Fibroblast of skin of right quadriceps (primary cell): ENCODE data around the gene KRT27.

Source experiments
- DNase-seq: peaks from one replicate; pipeline ENCODE4 v3.0.0-alpha.2; 2013

KRT27 gene

GRCh38 chr17:40806131-40806530 lies 23.8 kb upstream of the KRT27 start:
- DNase-seq = no peak

- DNase-seq = peak; percentile 66
These were observed 21.3 kb upstream of the KRT27 start for GRCh38 chr17:40803617-40804082.

- no peak for DNase-seq
These were observed 18.8 kb upstream of the KRT27 start for GRCh38 chr17:40801157-40801556.

- no peak for DNase-seq
These were observed 18.0 kb upstream of the KRT27 start for GRCh38 chr17:40800381-40800780.

DNA sequence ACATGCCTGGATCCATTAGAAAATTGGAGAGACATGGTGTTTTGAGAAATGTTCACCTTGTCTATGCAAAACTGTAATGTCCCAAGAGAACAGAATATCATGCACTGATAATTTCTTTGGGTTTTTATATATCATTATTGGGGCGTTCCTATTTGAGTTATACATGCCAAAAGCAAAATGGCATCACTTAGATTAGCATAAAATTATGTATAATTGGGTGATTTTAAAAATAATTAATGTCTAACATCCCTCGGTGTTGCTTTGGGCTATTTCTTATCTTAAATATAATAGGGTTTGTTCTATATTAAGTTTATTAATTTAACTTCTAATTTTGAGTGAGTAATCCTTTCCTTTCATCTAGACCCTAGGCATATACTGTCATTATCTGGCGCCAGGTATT lies 17.5 kb upstream of the KRT27 start, which contains the start of gene KRT28:
KRT28 (minus strand) TSS at position 101 of the 400 bp plus-strand sequence; CDS start at position 35, 66 bp downstream.
- no peak for DNase-seq

DNA sequence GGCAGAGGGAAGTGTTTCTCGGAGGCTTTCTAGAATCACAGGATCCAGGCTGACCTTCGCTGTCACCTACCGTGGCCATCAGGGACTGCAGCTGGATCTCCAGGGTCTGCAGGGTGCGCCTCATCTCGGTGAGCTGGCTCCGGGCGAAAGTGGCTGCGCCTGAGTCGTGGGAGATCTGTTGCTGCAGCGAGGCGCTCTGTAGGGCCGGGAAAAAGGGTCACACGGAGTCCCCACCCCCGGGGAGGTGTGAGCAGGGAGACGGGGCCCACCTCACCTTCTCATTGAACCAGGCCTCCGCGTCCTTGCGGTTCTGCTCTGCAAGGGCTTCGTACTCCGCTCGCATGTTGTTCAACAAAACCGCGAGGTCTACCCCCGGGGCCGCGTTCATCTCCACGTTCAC lies 14.5 kb upstream of the KRT27 start:
- no peak for DNase-seq

DNA sequence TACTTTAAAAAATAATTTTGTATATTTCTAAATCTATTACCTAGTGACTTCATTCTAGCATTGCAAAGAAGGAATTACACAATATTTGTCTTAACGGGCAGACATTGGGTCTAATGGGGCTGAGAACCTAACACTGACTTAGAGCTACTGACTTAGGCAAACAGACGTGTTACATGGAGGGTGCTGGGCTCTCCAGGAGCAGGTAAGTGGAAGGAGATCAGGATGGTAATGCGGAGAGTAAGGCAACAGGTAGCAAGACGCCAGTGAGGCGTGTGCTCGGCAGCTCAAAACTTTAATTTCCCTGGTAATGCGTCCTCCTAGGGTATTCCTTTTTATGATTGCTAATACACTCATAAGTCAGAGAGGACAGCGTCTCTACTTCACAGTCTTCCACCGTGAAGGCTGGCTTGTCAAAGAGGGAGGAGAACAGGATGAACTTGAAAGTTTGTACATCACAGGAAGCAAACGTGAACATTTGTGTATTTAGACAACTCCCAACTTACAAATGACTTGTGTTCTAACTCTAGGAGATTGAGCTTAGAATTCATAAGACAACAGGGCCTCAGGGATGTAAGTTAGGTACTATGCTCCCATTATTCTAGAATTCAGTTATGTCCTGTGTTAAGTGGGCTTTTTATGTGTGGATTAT lies 12.8 kb upstream of the KRT27 start:
- no peak for DNase-seq

DNA sequence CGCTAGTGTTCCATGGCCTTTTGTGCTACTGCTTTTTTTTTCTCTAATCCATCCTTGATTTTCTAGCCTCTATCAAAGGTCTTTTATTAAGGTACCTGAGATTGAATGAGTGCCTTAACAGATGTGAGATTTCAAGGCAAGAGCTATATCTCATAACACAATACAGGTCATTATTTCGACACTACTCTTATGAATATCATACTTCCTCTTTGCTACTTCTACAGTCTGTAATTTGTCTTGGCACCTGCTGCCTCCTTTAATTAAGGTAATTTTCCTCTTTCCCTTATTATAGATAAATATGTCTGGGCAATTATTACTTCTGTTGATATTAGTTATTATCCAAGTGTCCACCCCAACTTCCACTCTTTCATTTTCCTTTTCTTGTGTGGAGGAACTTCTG lies 12.1 kb upstream of the KRT27 start:
- DNase-seq = no peak

DNA sequence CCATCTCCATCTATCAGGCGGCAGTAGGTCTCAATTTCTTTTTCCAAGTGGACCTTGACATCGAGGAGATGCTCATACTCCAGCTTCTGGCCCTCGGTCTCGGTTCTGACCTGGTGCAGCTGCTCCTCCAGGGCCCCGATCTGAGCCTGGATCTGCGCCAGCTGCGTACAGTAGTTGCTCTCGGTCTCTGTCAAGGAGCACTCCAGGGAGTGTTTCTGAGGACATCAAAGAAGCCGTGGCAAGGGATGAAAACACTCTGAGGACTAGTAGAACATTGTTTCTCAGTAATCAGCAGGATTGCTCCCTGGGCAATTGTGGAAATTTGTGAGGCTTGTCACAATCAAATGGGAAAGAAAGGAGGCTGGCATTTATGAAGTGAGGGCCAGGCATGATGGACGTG lies 11.5 kb upstream of the KRT27 start:
- DNase-seq = no peak

DNA sequence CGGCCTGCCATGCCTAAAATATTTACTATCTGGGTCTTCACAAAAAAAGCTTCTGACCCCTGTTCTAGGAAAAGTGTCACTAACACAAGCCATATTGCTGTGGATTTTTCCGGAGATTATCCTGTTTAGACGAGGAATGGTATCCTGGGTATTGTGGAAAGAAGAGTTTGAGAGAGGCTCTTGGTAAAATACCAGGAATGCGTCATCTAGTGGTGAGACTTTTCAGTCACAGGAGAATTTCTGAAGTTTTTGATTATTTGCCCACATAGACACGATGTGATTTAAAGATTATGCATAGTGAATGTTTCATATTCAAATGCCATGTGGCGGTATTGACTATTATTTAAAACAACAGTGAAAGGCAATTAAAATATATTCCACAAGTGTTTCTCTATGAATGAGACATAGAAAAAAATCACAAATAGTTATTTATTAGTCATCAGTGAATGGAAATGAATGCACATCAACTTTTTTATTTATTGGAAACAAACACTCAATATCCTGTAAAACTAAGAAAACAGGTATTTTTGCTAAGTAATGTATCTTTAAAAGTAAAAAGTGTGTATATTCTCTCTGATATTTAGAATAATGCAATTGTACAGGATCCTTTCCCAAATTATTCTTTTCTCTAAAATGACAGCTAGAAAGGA lies 9.6 kb upstream of the KRT27 start:
- peak; percentile 20 for DNase-seq

- DNase-seq = peak; percentile 13
These were observed 8.8 kb upstream of the KRT27 start for GRCh38 chr17:40791111-40791510.

DNA sequence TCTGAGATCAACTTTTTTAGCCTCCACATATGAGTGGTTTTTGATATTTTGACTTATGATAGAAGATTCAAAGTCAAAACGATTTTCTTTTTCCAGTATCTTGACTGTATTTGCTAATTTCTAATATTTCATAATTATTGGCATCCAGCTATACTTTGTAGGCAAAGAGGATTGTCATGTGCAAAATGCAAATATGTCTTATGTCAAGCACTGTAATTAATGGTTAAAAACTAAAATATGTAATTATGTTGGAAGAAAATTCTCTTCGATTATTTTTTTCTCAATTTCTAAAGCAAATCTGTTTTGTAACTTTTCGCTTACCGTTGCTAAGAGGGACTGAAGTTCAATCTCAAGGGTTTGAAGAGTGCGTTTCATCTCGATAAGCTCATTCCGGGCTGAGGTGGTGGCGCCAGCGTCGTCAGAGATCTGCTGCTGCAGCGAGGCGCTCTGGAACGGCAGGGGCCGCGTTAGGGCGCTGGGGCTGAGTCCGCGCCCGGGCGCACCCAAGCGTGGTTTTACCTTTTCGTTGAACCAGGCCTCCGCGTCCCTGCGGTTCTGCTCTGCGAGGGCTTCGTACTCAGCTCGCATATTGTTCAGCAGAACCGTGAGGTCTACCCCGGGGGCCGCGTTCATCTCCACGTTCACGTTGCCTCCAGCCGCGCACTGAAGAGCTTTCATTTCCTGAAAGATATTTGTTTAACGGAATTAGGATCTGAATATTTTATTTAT lies 3.0 kb downstream of the KRT27 start:
- DNase-seq = no peak

- DNase-seq = no peak
These were observed 3.9 kb downstream of the KRT27 start for GRCh38 chr17:40778461-40778860.

DNA sequence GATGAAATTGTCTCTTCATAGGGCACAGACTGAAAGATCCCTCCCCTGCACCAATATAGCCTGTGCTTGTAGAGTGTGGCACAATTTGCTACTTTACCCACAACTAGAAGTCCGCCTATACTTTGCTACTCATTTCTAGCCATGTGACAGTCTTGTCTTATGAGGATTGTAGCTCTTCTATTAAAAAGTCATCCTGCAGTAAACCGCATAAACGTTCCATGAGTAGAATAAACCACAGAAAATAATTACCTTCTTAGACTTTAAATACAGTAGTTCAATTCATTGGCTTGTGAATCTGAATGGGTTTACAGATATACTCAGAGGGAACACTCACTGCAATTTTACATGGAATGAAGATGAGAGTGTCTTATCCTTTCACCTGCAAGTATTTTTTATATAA lies 4.4 kb downstream of the KRT27 start:
- DNase-seq = no peak

DNA sequence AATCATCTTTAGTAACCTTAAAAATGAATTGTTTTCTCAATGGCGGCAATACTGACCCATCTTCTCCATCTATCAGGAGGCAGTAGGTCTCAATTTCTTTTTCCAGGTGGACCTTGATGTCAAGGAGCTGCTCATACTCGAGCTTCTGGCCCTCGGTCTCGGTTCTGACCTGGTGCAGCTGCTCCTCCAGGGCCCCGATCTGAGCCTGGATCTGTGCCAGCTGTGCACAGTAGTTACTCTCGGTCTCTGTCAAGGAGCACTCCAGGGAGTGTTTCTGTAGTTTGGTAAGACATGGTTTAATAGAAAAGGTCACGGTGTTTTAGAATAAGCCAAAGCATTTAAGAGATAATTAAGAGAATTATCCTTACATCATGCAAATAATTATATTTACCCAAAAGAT lies 4.9 kb downstream of the KRT27 start:
- no peak for DNase-seq

GRCh38 chr17:40775945-40776344 lies 6.4 kb downstream of the KRT27 start:
- no peak for DNase-seq

DNA sequence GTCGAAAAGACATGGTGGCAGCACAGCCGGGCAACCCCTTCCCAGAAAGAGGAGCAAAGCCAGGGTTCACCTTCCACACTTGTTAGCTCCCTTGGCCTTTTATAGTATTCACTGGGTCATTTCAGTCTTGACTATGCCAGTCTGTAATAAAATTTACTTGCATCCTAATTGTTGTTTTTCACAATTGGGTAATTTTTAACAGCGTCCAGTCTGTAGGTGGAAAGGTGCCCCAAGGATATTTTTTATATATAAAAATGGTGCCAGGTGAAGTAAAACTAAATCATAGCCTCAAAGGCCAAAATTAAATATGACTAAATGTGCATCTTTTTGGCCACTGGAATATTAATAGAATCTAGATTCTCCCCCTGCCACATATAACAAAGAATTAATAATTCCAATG lies 10.2 kb downstream of the KRT27 start, which contains the start of gene KRT26:
KRT26 (minus strand) TSS at position 101 of the 400 bp plus-strand sequence; CDS start at position 13, 88 bp downstream.
- no peak for DNase-seq

- no peak for DNase-seq
These were observed 16.7 kb downstream of the KRT27 start for GRCh38 chr17:40765657-40766056.

GRCh38 chr17:40763752-40764151 lies 18.6 kb downstream of the KRT27 start:
- no peak for DNase-seq

- no peak for DNase-seq
These were observed 22.0 kb downstream of the KRT27 start for GRCh38 chr17:40760105-40761016.

- DNase-seq = no peak
These were observed 27.1 kb downstream of the KRT27 start, which contains the start of gene KRT25 for GRCh38 chr17:40755231-40755630. TSS of gene KRT25 (minus strand) at chr17:40755331. CDS start at chr17:40755271, 60 bp downstream.

DNA sequence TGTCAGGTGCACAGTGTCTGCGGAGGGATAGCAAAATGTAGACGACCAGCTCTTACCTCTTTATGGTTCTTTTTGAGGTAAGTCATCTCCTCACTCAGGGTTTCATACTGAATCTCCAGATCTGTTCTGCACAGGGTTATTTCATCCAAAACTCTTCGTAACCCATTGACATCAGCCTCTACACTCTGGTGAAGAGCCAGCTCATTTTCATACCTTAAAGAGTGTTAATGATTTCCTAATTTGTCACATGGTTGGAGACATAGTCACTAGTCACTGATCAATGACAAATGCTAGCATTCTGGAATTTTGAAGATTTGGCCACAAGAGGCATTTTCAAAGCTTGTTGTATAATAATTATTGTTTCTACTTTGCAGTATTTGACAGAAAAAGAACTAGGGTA lies 28.5 kb downstream of the KRT27 start:
- no peak for DNase-seq

- no peak for DNase-seq
These were observed 31.3 kb downstream of the KRT27 start for GRCh38 chr17:40751065-40751464.
